Hepatocyte (in vitro differentiated cells): Measurements from ENCODE around the gene PKD1L1. TPM values are rescaled to one million over a fixed set of nuclear protein-coding genes. Genes with fewer than 3 reads are reported as not detected.

Experiments used
- DNase-seq: peaks from one replicate; pipeline ENCODE4 v3.0.0-alpha.2; 2016; ENCODE audit warnings: low spot score
- H2AFZ ChIP-seq: fragments of 200-600 bp; sonication (generic); 2 replicates; pipeline ENCODE4 v1.6.0; 2016; ENCODE audit warnings: antibody characterized with exemption, mild to moderate bottlenecking
- H3K27ac ChIP-seq: fragments of 200-600 bp; sonication (generic); 2 replicates; pipeline ENCODE4 v1.5.1; 2016; ENCODE audit warnings: mild to moderate bottlenecking
- H3K27me3 ChIP-seq: fragments of 200-600 bp; sonication (generic); 2 replicates; pipeline ENCODE4 v1.6.1; 2016
- H3K36me3 ChIP-seq: fragments of 200-600 bp; sonication (generic); replicated peaks from 2 replicates; pipeline ENCODE4 v1.5.1; 2016; ENCODE audit warnings: low read depth; ENCODE audit not compliant: insufficient read depth
- H3K4me1 ChIP-seq: fragments of 200-600 bp; sonication (generic); 2 replicates; pipeline ENCODE4 v1.5.1; 2016; ENCODE audit warnings: mild to moderate bottlenecking, moderate library complexity; ENCODE audit not compliant: insufficient read depth
- H3K4me2 ChIP-seq: fragments of 200-600 bp; sonication (generic); 2 replicates; pipeline ENCODE4 v1.6.0; 2016
- H3K4me3 ChIP-seq: fragments of 200-600 bp; sonication (generic); 2 replicates; pipeline ENCODE4 v1.5.1; 2016; ENCODE audit warnings: mild to moderate bottlenecking
- H3K79me2 ChIP-seq: fragments of 200-600 bp; sonication (generic); 2 replicates; pipeline ENCODE4 v1.6.0; 2017; ENCODE audit warnings: mild to moderate bottlenecking
- H3K9me2 ChIP-seq: fragments of 200-600 bp; sonication (generic); replicated peaks from 2 replicates; pipeline ENCODE4 v1.6.0; 2017; ENCODE audit warnings: mild to moderate bottlenecking; ENCODE audit not compliant: insufficient read depth
- H3K9me3 ChIP-seq: fragments of 200-600 bp; sonication (generic); 2 replicates; pipeline ENCODE4 v1.5.1; 2016; ENCODE audit warnings: low read depth, mild to moderate bottlenecking
- H4K20me1 ChIP-seq: fragments of 200-600 bp; sonication (generic); 2 replicates; pipeline ENCODE4 v1.6.0; 2016; ENCODE audit warnings: mild to moderate bottlenecking; ENCODE audit not compliant: insufficient read depth, poor library complexity, severe bottlenecking
- CTCF ChIP-seq: fragments of 200-600 bp; sonication (generic); IDR thresholded peaks from 2 replicates; pipeline ENCODE4 v1.5.1; 2016; ENCODE audit warnings: antibody characterized with exemption, mild to moderate bottlenecking; ENCODE audit not compliant: poor library complexity
- EZH2 ChIP-seq: fragments of 200-600 bp; sonication (generic); IDR thresholded peaks from 2 replicates; pipeline ENCODE4 v1.6.1; 2016; ENCODE audit warnings: antibody characterized with exemption, mild to moderate bottlenecking, borderline replicate concordance
- EZH2phosphoT487 ChIP-seq: fragments of 200-600 bp; sonication (generic); IDR thresholded peaks from one replicate; pipeline ENCODE4 v1.6.1; 2018; ENCODE audit warnings: antibody characterized with exemption, mild to moderate bottlenecking, low read depth, moderate library complexity; ENCODE audit not compliant: unreplicated experiment, severe bottlenecking
- WGBS: methylation state at CpG from one replicate; pipeline ENCODE4 v1.1.6; 2016; ENCODE audit warnings: low lambda C conversion rate; ENCODE audit errors: missing lambda C conversion rate; 5-methylcytosine and 5-hydroxymethylcytosine counted together
- polyA plus RNA-seq: library from polyadenylated mRNA; unstranded; fragments of >200 nt; fragmentation: Nextera tagmentation; extraction: Ambion mirVana; gene quantifications from 2 replicates; pipeline ENCODE4 v1.2.1, GENCODE V29; 2016
- total RNA-seq: library from RNA; depleted of rRNA; stranded (reverse); fragments of >200 nt; gene quantifications from 2 replicates; pipeline ENCODE4 v1.2.3, GENCODE V29; 2014

The PKD1L1 gene
- total and polyA plus RNA-seq, 2 experiments from 2014 or later = 0.07 TPM

- Histone ChIP-seq H3K36me3 (no peaks in the 10 kb centered on the region), H3K27ac (peak overlapping the region; percentile 66), H3K9me3 (no peaks in the 10 kb centered on the region), H4K20me1 (no peaks in the 10 kb centered on the region), H3K27me3 (no peaks in the 10 kb centered on the region), H3K4me2 (no peak overlapping the region), H3K4me1 (peaks cover 15% of the 10 kb centered on the region), H3K79me2 (no peaks in the 10 kb centered on the region), H3K9me2 (no peaks in the 10 kb centered on the region), H3K4me3 (no peak overlapping the region), H2AFZ (no peak overlapping the region)
- WGBS = 91% methylated on average over 1 of the region's 1 CpG
- TF ChIP-seq EZH2phosphoT487 (no peak), EZH2 (no peak), CTCF (no peak)
- no peak for DNase-seq
These were observed 170.6 kb downstream of the PKD1L1 start for GRCh38 chr7:47777531-47778152.

- Histone ChIP-seq H3K27me3 (no peaks in the 10 kb centered on the region), H3K27ac (no peak overlapping the region), H4K20me1 (no peaks in the 10 kb centered on the region), H2AFZ (no peak overlapping the region), H3K79me2 (no peaks in the 10 kb centered on the region), H3K4me2 (no peak overlapping the region), H3K4me1 (peaks cover 18% of the 10 kb centered on the region), H3K9me3 (no peaks in the 10 kb centered on the region), H3K4me3 (no peak overlapping the region), H3K9me2 (no peaks in the 10 kb centered on the region), H3K36me3 (no peaks in the 10 kb centered on the region)
- no peak for DNase-seq
- no peak for TF ChIP-seq EZH2
- no peak for TF ChIP-seq CTCF
- no peak for TF ChIP-seq EZH2phosphoT487
- WGBS = 85% methylated on average over 1 of the region's 1 CpG
These were observed 171.9 kb downstream of the PKD1L1 start for GRCh38 chr7:47776335-47776734.

- H3K4me1 ChIP-seq = peaks cover 23% of the 10 kb centered on the region
- WGBS = 76% methylated on average over 2 of the region's 2 CpGs
These were observed 173.0 kb downstream of the PKD1L1 start for GRCh38 chr7:47775238-47775637.

More at GRCh38 chr7:47775238-47775637, 173.0 kb downstream of the PKD1L1 start:
- Histone ChIP-seq H3K9me2 (no peaks in the 10 kb centered on the region), H3K4me3 (no peak overlapping the region), H3K27ac (no peak overlapping the region), H3K9me3 (no peaks in the 10 kb centered on the region), H3K4me2 (no peak overlapping the region), H4K20me1 (no peaks in the 10 kb centered on the region), H2AFZ (no peak overlapping the region), H3K27me3 (no peaks in the 10 kb centered on the region), H3K79me2 (no peaks in the 10 kb centered on the region), H3K36me3 (no peaks in the 10 kb centered on the region)
- no peak for DNase-seq
- no peak for TF ChIP-seq CTCF
- TF ChIP-seq EZH2 = no peak
- TF ChIP-seq EZH2phosphoT487 = no peak
